Activated CD4-positive, alpha-beta T cell treated with anti-CD3 and anti-CD28 coated beads for 1 hour (primary cell): ENCODE results near the gene ADAMTSL1.

Source experiments
- DNase-seq: peaks from one replicate; pipeline ENCODE4 v3.0.0-alpha.2; 2020

ADAMTSL1 gene

GRCh38 chr9:18463991-18464390, 10.0 kb upstream of the ADAMTSL1 start:
- no peak for DNase-seq

GRCh38 chr9:18466101-18466500, 7.9 kb upstream of the ADAMTSL1 start:
- DNase-seq, result no peak

GRCh38 chr9:18467696-18468095, 6.3 kb upstream of the ADAMTSL1 start:
- no peak for DNase-seq

- DNase-seq, result no peak
Measured at GRCh38 chr9:18472435-18472834, 1.5 kb upstream of the ADAMTSL1 start.

- no peak for DNase-seq
Measured at GRCh38 chr9:18472841-18473251, 1.1 kb upstream of the ADAMTSL1 start.

GRCh38 chr9:18474783-18475182, 830 bp downstream of the ADAMTSL1 start:
- DNase-seq, result no peak

- DNase-seq, result no peak
Measured at GRCh38 chr9:18477121-18477660, 3.2 kb downstream of the ADAMTSL1 start.

- DNase-seq, result no peak
Measured at GRCh38 chr9:18477719-18478118, 3.8 kb downstream of the ADAMTSL1 start.

- DNase-seq, result no peak
Measured at GRCh38 chr9:18478501-18479361, 4.8 kb downstream of the ADAMTSL1 start.

GRCh38 chr9:18479405-18479804, 5.5 kb downstream of the ADAMTSL1 start:
- DNase-seq, result no peak

GRCh38 chr9:18480662-18481093, 6.7 kb downstream of the ADAMTSL1 start:
- no peak for DNase-seq

- no peak for DNase-seq
Measured at GRCh38 chr9:18482371-18482770, 8.4 kb downstream of the ADAMTSL1 start.

GRCh38 chr9:18485714-18486113, 11.8 kb downstream of the ADAMTSL1 start:
- no peak for DNase-seq

- DNase-seq, result no peak
Measured at GRCh38 chr9:18487611-18488010, 13.7 kb downstream of the ADAMTSL1 start.

- no peak for DNase-seq
Measured at GRCh38 chr9:18488886-18489285, 14.9 kb downstream of the ADAMTSL1 start.

GRCh38 chr9:18489861-18490260, 15.9 kb downstream of the ADAMTSL1 start:
- no peak for DNase-seq

- DNase-seq, result no peak
Measured at GRCh38 chr9:18490641-18491370, 16.9 kb downstream of the ADAMTSL1 start.

- no peak for DNase-seq
Measured at GRCh38 chr9:18492612-18493011, 18.7 kb downstream of the ADAMTSL1 start.

- DNase-seq, result no peak
Measured at GRCh38 chr9:18493451-18493993, 19.6 kb downstream of the ADAMTSL1 start.

GRCh38 chr9:18495065-18495464, 21.1 kb downstream of the ADAMTSL1 start:
- DNase-seq, result no peak

GRCh38 chr9:18496256-18497000, 22.5 kb downstream of the ADAMTSL1 start:
- DNase-seq, result no peak

GRCh38 chr9:18499062-18499461, 25.1 kb downstream of the ADAMTSL1 start:
- DNase-seq, result no peak

- DNase-seq, result no peak
Measured at GRCh38 chr9:18499980-18500379, 26.0 kb downstream of the ADAMTSL1 start.
